Kidney capillary endothelial cell (primary cell): ENCODE measurements around the gene MSGN1.

ENCODE experiments used
- DNase-seq: peaks from one replicate; pipeline ENCODE4 v3.0.0-alpha.2; 2018; ENCODE audit warnings: low spot score

Gene MSGN1

GRCh38 chr2:17816396-17817245 is at the start of gene MSGN1:
MSGN1 (plus strand) TSS chr2:17816460; CDS start chr2:17816519, 59 bp downstream.
- DNase-seq = no peak

- DNase-seq = no peak
Observed at GRCh38 chr2:17768894-17769293, 47.4 kb upstream of the MSGN1 start.

- DNase-seq = no peak
Observed at GRCh38 chr2:17771956-17772355, 44.3 kb upstream of the MSGN1 start.

GRCh38 chr2:17772532-17772931 is 43.7 kb upstream of the MSGN1 start:
- DNase-seq = no peak

- DNase-seq = no peak
Observed at GRCh38 chr2:17780546-17780945, 35.7 kb upstream of the MSGN1 start.

GRCh38 chr2:17781482-17781881 is 34.8 kb upstream of the MSGN1 start:
- DNase-seq = no peak

- no peak for DNase-seq
Observed at GRCh38 chr2:17786727-17787126, 29.5 kb upstream of the MSGN1 start.

- DNase-seq = no peak
Observed at GRCh38 chr2:17788773-17789172, 27.5 kb upstream of the MSGN1 start.

GRCh38 chr2:17790536-17790935 is 25.7 kb upstream of the MSGN1 start:
- no peak for DNase-seq

GRCh38 chr2:17791121-17791816 is 25.0 kb upstream of the MSGN1 start:
- peak; percentile 56 for DNase-seq

- DNase-seq = no peak
Observed at GRCh38 chr2:17791817-17792130, 24.5 kb upstream of the MSGN1 start.

- DNase-seq = no peak
Observed at GRCh38 chr2:17792515-17792914, 23.7 kb upstream of the MSGN1 start.

- no peak for DNase-seq
Observed at GRCh38 chr2:17793296-17793695, 23.0 kb upstream of the MSGN1 start.

GRCh38 chr2:17793803-17794354 is 22.4 kb upstream of the MSGN1 start:
- no peak for DNase-seq

- no peak for DNase-seq
Observed at GRCh38 chr2:17795309-17795708, 21.0 kb upstream of the MSGN1 start.

GRCh38 chr2:17798338-17798737 is 17.9 kb upstream of the MSGN1 start:
- DNase-seq = no peak

GRCh38 chr2:17799301-17800120 is 16.7 kb upstream of the MSGN1 start:
- DNase-seq = no peak

- no peak for DNase-seq
Observed at GRCh38 chr2:17800219-17800618, 16.0 kb upstream of the MSGN1 start.

- DNase-seq = no peak
Observed at GRCh38 chr2:17800693-17801458, 15.4 kb upstream of the MSGN1 start.

- no peak for DNase-seq
Observed at GRCh38 chr2:17803497-17803896, 12.8 kb upstream of the MSGN1 start.

- no peak for DNase-seq
Observed at GRCh38 chr2:17804358-17804757, 11.9 kb upstream of the MSGN1 start.

- no peak for DNase-seq
Observed at GRCh38 chr2:17805166-17805565, 11.1 kb upstream of the MSGN1 start.
